Measurements from ENCODE around the gene CDH3. TPM values are rescaled to one million over a fixed set of nuclear protein-coding genes. Genes with fewer than 3 reads are reported as not detected.

The CDH3 gene
- total RNA-seq, 4 donors from 2014 or later, result 0.19 to 0.83 (median 0.75) TPM; not detected in 1

DNA sequence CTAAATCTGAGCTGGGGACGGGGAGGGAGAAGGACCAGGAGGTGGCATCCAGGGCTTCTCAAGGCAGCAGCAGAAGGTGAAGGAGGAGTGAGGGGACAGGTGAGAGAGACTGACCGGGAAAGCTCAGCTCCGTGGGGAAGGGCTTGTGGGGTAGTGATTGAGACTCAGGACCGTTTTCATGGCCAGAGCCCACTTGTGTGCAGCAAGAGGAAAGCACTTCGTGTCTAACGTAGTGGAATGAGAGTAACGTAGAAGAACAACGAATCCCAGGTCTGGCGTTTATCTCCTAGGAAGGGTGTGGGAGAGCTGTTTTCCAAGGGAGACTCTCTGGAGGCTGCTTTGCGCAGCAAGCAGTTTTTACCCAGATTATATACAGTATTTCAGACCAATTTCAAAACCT lies 1.3 kb upstream of the CDH3 start:
- 64% methylated on average over 10 of the region's 10 CpGs for WGBS
- DNase-seq (ENCODE audit: extremely low spot score), result no peak
- no peaks in the 10 kb centered on the region for H3K9me3 ChIP-seq
- no peaks in the 10 kb centered on the region for H3K36me3 ChIP-seq
- no peak overlapping the region for H3K27ac ChIP-seq (replicated peaks in 1 of 4)
- intact Hi-C loops (cut with DNase I), result no loop called here
- H3K4me3 ChIP-seq, result no peak overlapping the region
- peaks cover 16 to 30% (median 26%) of the 10 kb centered on the region in 4 donors for H3K4me1 ChIP-seq
- TF ChIP-seq, protein P1, sequence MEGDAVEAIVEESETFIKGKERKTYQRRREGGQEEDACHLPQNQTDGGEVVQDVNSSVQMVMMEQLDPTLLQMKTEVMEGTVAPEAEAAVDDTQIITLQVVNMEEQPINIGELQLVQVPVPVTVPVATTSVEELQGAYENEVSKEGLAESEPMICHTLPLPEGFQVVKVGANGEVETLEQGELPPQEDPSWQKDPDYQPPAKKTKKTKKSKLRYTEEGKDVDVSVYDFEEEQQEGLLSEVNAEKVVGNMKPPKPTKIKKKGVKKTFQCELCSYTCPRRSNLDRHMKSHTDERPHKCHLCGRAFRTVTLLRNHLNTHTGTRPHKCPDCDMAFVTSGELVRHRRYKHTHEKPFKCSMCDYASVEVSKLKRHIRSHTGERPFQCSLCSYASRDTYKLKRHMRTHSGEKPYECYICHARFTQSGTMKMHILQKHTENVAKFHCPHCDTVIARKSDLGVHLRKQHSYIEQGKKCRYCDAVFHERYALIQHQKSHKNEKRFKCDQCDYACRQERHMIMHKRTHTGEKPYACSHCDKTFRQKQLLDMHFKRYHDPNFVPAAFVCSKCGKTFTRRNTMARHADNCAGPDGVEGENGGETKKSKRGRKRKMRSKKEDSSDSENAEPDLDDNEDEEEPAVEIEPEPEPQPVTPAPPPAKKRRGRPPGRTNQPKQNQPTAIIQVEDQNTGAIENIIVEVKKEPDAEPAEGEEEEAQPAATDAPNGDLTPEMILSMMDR (IDR thresholded peaks at IDR 0.05), result no peak
- TF ChIP-seq EP300 (IDR thresholded peaks at IDR 0.05), result no peak
- H3K27me3 ChIP-seq, result peaks cover 8 to 73% (median 38%) of the 10 kb centered on the region in 4 donors

DNA sequence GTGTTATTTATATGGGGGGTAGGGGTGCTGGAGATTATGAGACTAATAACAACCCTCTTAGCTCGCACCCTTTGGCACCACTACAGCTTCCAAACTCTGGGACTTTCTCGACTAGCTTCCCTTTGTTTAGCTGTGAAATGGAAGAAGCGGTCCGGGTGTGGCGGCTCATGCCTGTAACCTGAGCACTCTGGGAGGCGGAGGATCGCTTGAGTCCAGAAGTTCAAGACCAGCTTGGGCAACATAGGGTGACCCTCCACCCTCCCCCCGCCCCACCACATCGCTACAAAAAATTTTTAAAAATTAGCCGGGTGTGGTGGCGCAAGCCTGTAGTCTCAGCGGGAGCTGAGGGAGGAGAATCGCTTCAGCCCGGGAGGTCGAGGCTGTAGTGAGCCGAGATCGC lies 814 bp upstream of the CDH3 start:
- peaks cover 16 to 30% (median 26%) of the 10 kb centered on the region in 4 donors for H3K4me1 ChIP-seq
- peak overlapping the region in 1 of 4 donors; percentile 28 for H3K4me3 ChIP-seq
- TF ChIP-seq POLR2A (IDR thresholded peaks at IDR 0.05; ENCODE audit: low read depth) (no peak), POLR2AphosphoS5 (IDR thresholded peaks at IDR 0.05) (no peak), EP300 (IDR thresholded peaks at IDR 0.05) (no peak)
- TF ChIP-seq, protein P1 (IDR thresholded peaks at IDR 0.05), result no peak
- WGBS, result 37% methylated on average over 17 of the region's 17 CpGs
- no peaks in the 10 kb centered on the region for H3K36me3 ChIP-seq
- no peak overlapping the region for H3K27ac ChIP-seq (replicated peaks in 1 of 4)
- no peaks in the 10 kb centered on the region for H3K9me3 ChIP-seq
- intact Hi-C loops (cut with DNase I), result no loop called here
- DNase-seq (ENCODE audit: extremely low spot score), result no peak
- peaks cover 8 to 78% (median 38%) of the 10 kb centered on the region in 4 donors for H3K27me3 ChIP-seq

DNA sequence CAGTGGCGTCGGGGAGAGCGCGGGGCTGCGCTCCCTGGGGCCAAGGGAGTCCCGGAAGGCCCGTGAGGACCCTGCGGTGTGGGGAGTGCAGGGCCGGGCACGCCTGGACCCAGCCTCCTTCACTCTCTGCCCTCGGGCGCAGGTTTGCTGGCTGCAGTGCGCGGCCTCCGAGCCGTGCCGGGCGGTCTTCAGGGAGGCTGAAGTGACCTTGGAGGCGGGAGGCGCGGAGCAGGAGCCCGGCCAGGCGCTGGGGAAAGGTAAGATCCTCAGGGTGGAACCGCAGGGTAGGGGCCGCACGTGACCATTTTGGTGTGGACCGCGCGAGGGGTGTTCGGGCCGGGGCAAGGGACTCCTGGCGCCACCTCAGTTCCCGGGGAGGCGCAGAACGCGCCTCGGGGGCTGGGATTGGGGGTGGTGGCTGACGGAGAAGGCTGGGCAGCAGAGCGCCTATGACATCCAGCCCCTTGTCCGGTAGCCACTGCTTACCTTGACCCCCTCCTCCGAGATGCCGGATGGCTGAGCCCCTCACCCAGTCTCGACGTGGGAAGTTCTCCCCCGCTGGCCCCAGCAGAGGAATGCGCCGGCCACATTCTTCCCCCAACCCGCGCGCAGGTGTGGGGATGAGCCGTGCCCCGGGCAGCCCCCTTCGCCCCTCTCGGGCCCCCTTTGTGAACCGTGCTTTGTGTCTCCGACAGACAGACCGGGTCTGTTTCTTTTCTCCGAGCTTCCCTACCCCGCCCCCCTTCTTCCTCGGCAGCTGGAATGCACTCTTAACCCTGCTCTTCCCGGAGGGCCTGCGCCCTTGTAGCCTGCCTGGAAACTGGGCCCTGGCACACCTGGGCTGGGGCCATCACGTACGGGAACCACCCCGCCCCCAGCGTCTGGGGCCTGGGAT lies 631 bp downstream of the CDH3 start:
- Histone ChIP-seq H3K27ac (replicated peaks in 1 of 4) (no peak overlapping the region), H3K4me3 (peak overlapping the region; percentile 19 to 43 (median 26)), H3K4me1 (peaks cover 16 to 30% (median 26%) of the 10 kb centered on the region in 4 donors), H3K36me3 (no peaks in the 10 kb centered on the region), H3K9me3 (no peaks in the 10 kb centered on the region), H3K27me3 (peaks cover 8 to 92% (median 38%) of the 10 kb centered on the region in 4 donors)
- TF ChIP-seq POLR2A (IDR thresholded peaks at IDR 0.05; ENCODE audit: low read depth) (no peak), EP300 (IDR thresholded peaks at IDR 0.05) (no peak), POLR2AphosphoS5 (IDR thresholded peaks at IDR 0.05) (no peak)
- TF ChIP-seq, protein P1 (IDR thresholded peaks at IDR 0.05), result no peak
- WGBS, result 2% methylated on average over 53 of the region's 66 CpGs
- intact Hi-C loops (cut with DNase I), result no loop called here
- no peak for DNase-seq (ENCODE audit: extremely low spot score)

DNA sequence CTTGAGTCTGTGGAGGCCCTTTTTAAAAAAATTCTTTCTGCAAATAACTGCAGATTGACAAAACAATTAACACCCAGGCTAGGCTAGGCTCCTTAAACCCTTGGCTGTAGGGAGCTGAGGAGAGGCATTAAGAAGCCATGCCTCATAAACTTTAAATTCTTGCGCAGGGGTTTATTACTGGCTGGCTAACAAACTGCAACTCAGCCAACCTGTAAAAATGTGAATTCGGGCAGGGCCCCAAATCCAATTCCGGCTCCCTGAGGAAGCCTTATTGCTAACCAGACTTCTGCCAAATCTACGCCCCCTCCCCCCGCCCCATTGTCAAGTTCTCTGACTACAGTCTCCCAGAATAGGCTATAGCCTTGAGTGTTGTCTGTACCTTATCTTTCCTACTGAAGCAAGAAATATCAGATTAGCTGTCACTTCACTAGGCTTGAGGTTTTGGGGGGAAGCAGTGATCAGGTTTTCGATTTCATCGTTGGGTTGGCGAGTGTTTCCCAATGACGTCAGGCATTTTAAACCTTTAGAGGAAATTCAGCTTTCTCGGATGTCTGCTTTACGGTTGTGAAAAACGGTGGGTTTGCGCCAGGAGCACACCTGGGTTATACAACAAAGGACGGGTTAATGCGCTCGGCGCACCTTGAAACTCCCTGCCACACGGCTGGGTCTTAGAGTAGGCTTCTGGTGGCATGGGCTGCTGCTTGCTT lies 2.0 kb downstream of the CDH3 start:
- 70% methylated on average over 18 of the region's 18 CpGs for WGBS
- Histone ChIP-seq H3K4me1 (peaks cover 16 to 30% (median 26%) of the 10 kb centered on the region in 4 donors), H3K27ac (replicated peaks in 1 of 4) (no peak overlapping the region), H3K36me3 (no peaks in the 10 kb centered on the region), H3K4me3 (no peak overlapping the region), H3K9me3 (no peaks in the 10 kb centered on the region), H3K27me3 (peaks cover 8 to 84% (median 38%) of the 10 kb centered on the region in 4 donors)
- TF ChIP-seq POLR2AphosphoS5 (IDR thresholded peaks at IDR 0.05) (no peak), POLR2A (IDR thresholded peaks at IDR 0.05; ENCODE audit: low read depth) (no peak), EP300 (IDR thresholded peaks at IDR 0.05) (no peak)
- TF ChIP-seq, protein P1 (IDR thresholded peaks at IDR 0.05), result no peak
- DNase-seq (ENCODE audit: extremely low spot score), result no peak
- intact Hi-C loops (cut with DNase I), result no loop called here

All from esophagus muscularis mucosa (tissue), 4 donors.